GM21528 (cell line): ENCODE data around the gene AREL1.

Experiments
- ATAC-seq: cut with Tn5 transposase; IDR thresholded peaks from one replicate; pipeline ENCODE4 v1.9.1; 2021; ENCODE audit warnings: mild to moderate bottlenecking, moderate library complexity; ENCODE audit not compliant: unreplicated experiment, low FRiP score

The AREL1 gene

GRCh38 chr14:74698465-74698864 lies 14.4 kb downstream of the AREL1 start:
- ATAC-seq = no peak

GRCh38 chr14:74697976-74698375 lies 14.9 kb downstream of the AREL1 start:
- ATAC-seq = no peak

GRCh38 chr14:74697543-74697942 lies 15.3 kb downstream of the AREL1 start:
- no peak for ATAC-seq

- no peak for ATAC-seq
Measured at GRCh38 chr14:74697011-74697410, 15.9 kb downstream of the AREL1 start.

DNA sequence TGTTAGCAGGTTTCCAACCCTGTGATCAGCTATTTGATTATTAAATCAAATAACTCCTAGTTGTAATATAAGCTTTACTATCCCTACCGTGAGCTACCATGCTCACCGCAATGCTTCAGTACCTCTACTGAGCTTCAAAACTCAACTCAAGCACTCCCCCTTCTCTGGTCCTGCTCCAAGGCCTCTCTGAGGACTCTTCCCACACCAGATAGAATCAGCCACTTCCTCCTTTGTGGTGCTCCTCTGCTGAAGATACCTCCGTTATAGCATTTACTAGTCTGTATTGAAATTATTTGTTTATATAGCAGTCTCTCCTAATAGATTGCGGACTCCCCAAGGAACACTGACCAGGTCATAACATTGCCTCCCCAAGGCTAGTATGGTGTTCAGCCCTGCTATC lies 17.5 kb downstream of the AREL1 start:
- no peak for ATAC-seq

DNA sequence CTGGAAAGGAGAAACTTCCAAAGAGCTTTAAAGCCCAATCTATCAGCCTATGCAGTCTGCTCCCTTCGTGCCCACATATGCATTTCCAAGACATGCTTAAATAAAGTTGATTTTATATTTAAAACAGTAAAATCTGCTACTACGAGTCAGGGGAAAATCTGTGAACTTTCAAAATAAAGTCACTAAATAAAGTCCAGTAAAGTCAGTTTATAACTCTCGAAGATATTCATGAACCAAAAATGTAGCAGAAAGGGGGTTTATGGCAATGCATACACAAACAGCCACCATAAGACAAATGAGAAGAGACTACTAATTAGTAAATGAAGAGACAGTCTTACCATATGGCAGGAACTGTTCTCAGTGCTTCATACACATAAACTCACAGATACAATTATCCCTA lies 19.7 kb downstream of the AREL1 start:
- no peak for ATAC-seq

GRCh38 chr14:74691456-74691855 lies 21.4 kb downstream of the AREL1 start:
- no peak for ATAC-seq

- ATAC-seq = no peak
Measured at GRCh38 chr14:74685921-74686678, 26.8 kb downstream of the AREL1 start.

- no peak for ATAC-seq
Measured at GRCh38 chr14:74685056-74685455, 27.8 kb downstream of the AREL1 start.

DNA sequence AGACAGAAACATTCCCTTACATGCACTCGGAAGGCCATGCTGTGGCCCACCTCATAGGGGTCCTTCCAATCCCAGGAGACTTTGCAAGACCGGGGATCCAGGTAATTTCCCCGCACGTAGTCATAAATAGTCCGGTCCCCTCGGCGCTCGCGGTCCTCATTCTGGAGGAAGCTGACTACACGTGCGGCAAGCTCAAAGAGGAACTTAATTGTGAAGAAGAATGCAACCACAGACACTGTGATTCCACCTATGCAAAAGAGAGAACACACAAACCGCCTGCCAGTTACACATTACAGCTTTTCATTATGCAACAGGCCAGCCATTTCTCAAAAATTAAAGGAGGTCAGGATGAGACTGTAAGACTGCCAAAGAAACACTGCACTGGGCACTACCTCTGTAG lies 28.4 kb downstream of the AREL1 start:
- ATAC-seq = no peak

DNA sequence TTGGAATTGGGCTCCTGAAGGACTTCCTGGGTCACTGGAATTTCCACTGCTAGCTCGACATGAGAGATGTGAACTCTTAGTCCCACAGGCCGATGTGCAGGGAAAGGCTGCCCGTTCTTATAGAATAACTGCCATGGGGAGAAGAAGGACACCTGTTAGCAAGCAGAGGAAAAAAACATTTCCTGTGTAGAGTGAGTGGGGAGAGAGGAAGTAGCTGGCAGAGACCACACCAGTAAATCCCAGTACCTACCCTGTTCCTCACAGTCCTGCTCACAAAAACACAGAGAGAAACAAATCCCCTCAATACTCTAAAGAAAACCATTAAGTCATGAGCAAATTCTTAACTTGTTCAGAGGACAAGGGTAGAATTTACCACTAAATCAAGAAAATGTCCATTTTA lies 29.5 kb downstream of the AREL1 start:
- ATAC-seq = no peak

GRCh38 chr14:74682169-74682952 lies 30.5 kb downstream of the AREL1 start:
- no peak for ATAC-seq

DNA sequence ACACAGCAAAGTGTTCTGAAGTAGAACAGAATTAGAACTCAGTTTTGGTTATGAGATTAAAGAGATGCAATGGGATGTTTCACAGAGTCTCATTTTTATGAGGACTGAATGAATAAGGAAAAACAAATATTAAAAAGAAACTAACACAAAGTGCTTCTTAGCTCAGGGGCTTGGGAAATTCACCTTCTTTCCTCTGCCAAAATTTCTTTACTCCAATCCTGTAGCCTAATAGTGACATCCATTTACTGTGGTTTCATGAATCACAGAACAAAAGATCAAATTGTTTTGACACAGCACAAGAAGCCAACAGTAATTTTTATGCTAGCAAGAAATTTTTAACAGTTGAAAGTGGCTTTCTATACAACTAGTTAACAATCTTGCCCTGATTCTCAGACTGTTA lies 37.7 kb downstream of the AREL1 start:
- no peak for ATAC-seq

GRCh38 chr14:74673768-74674167 lies 39.1 kb downstream of the AREL1 start:
- ATAC-seq = no peak

- ATAC-seq = no peak
Measured at GRCh38 chr14:74671789-74672188, 41.1 kb downstream of the AREL1 start.

GRCh38 chr14:74670726-74671411 lies 42.0 kb downstream of the AREL1 start:
- no peak for ATAC-seq

GRCh38 chr14:74669846-74670245 lies 43.0 kb downstream of the AREL1 start:
- no peak for ATAC-seq

GRCh38 chr14:74669256-74669655 lies 43.6 kb downstream of the AREL1 start:
- no peak for ATAC-seq

DNA sequence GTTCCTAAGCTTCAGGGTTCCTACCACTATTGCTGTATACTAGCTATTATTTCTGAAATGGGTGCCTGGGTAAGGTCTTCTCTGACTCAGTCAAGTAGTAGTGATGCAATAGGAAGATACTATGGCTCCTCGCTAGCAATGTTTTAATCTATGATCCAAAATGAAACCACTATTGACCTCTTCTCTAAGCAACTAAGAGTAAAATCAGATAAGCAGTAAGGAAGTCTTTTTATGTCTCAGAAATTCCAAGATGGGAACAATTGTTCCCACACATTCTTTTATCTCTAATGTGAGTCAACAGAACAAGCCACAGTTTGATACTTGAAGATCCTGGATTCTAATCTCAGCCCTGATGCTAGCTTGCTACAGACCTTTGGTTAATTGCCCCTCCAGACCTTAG lies 45.1 kb downstream of the AREL1 start:
- no peak for ATAC-seq

GRCh38 chr14:74664717-74665116 lies 48.2 kb downstream of the AREL1 start:
- ATAC-seq = no peak

DNA sequence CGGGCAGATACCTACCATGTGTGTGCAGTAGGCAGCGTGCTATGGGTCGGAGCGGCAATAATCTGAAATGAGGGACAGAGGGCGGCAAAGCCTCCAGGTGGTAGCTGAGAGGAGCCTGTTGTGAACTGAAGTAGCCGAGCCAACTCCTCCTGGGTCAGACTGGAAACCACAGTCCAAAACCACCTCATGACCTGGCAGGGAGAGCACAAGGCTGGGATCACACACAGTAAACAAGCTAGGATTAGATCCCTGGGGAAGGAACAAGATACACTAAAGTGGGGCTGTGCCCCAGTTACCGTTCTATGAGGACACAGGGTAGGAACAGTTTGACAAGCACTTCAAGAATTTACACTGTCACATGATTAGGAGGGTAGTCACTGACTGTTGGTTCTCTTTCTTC lies 49.0 kb downstream of the AREL1 start:
- ATAC-seq = no peak
